GM21360 (cell line): ENCODE results near the gene LAMA1.

Experiments
- ATAC-seq: cut with Tn5 transposase; IDR thresholded peaks from one replicate; pipeline ENCODE4 v1.9.1; 2021; ENCODE audit warnings: mild to moderate bottlenecking, moderate library complexity; ENCODE audit not compliant: unreplicated experiment

Gene LAMA1

DNA sequence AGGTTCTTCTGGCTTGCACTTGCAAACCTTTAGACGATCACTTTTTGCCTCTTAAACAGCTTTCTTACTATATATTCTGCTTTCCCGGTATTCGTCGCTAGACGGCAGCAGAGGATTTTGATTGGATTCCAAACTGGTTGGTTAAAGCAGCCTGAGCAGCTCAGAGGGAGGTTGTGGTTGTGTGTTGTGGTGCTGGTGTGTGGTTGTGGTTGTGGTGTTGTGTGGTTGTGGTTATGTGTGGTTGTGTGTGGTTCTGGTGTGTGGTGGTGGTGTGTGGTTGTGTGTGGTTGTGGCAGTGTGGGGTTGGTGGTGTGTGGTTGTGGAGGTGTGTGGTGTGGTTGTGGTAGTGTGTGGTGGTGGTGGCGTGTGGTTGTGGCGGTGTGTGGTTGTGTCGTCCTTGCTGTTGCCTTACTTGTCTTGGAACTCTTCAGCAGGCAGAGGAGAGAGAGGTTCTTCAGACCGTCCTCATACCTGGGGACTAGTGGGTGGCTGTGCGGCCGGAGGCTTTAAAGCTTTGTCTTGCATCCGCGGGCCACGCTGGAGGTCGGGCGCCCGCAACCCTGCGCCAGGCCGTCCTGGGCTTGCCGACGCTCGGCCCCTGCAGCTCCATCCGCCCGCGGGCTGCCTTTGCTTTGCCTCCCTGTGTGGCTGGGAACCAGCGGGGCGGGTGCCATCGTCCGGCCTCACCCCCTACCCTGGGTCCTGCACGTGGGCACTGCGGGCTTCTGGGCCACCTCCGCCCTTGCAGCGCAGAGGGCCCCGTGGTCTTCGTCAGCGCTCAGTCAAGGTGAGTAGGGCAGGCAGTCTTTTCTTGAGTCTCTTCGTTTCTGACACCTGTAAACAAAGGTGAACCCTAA, 197.3 kb downstream of the LAMA1 start:
- ATAC-seq = no peak

DNA sequence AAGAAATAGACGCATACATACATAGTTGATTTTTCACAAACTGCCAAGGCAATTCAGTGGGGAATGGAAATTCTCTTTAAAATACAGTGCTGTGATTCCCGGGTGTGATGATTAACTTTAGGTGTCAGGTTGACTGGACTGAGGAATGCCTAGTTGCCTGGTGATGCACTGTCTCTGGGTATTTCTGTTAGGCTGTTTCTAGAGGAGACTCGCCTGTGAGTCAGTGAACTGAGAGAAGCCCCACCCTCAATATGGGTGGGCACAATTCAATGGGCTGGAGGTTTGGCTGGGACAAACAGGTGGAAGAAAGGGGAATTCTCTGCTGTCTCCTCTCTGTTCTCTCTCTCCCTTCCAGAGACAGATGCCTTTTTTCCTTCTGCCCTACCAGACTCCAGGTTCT, 200.5 kb downstream of the LAMA1 start:
- ATAC-seq = no peak

- no peak for ATAC-seq
These were observed 216.2 kb downstream of the LAMA1 start for GRCh38 chr18:6901286-6901926.

- no peak for ATAC-seq
These were observed 225.8 kb downstream of the LAMA1 start for GRCh38 chr18:6891788-6892187.
